Activated CD4-positive, alpha-beta T cell treated with anti-CD3 and anti-CD28 coated beads for 24 hours (primary cell): Measurements from ENCODE around the gene TUBB4B.
A peak's percentile ranks its signal among the peaks of the same experiment; 100 is the strongest.

Experiments
- DNase-seq, 2 donors: peaks; one replicate each; pipeline ENCODE4 v3.0.0-alpha.2; 2020; ENCODE audit warnings: low read depth in 2 of 2

TUBB4B gene

DNA sequence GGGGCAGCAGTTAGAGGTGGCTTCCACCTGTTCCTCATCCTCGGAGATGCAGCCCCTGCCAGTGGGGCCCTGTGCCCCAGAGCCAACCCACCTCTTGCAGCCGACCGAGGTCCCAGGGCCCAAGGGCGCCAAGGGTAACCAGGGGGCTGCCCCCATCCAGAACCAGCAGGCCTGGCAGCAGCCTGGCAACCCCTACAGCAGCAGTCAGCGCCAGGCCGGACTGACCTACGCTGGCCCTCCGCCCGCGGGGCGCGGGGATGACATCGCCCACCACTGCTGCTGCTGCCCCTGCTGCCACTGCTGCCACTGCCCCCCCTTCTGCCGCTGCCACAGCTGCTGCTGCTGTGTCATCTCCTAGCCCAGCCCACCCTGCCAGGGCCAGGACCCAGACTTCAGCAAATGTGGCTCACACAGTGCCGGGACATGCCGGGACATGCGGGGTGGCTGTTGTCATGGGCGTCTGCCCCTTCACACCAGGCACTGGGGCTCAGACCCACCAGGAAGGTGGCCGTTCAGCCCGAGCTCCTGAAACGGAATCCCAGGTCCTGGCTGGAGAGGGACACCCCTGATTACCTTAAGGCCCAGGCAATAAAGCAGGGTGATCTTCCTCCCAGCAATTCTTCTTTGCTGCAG lies 15.3 kb upstream of the TUBB4B start:
- DNase-seq, result no peak

DNA sequence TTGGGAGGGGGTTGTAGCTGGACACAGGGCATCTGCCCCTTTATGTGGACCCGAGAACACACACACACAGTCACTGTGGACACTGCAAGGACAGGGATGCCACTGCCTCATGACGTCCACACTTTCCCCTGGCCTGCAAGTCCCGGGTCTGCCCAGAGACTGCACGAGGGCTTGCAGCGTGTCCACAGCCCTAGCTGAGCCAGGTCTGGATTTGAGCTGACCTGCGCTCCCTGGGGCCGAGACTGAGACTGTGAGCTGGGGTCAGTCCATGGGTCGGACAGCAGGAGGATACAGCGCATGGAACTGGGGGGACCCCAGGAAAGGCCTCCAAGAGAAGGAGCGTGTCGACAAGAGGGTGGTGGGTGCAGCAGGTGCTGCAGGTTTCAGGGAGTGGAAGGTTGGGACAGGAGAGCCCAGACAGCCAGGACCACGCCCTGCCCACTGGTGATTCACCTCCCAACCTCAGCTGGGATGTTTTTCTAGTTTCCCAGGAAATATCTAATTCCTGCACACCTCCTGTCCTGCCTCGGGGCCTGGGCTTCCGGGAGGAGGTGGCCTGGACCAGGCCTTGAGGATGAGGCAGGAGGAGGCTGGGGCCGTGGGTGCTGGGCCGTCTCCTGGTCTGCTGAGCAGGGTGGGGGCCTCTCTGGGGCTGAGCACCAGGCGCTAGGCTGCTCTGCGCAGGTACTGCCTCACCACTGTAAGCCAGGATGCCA lies 14.6 kb upstream of the TUBB4B start:
- no peak for DNase-seq

DNA sequence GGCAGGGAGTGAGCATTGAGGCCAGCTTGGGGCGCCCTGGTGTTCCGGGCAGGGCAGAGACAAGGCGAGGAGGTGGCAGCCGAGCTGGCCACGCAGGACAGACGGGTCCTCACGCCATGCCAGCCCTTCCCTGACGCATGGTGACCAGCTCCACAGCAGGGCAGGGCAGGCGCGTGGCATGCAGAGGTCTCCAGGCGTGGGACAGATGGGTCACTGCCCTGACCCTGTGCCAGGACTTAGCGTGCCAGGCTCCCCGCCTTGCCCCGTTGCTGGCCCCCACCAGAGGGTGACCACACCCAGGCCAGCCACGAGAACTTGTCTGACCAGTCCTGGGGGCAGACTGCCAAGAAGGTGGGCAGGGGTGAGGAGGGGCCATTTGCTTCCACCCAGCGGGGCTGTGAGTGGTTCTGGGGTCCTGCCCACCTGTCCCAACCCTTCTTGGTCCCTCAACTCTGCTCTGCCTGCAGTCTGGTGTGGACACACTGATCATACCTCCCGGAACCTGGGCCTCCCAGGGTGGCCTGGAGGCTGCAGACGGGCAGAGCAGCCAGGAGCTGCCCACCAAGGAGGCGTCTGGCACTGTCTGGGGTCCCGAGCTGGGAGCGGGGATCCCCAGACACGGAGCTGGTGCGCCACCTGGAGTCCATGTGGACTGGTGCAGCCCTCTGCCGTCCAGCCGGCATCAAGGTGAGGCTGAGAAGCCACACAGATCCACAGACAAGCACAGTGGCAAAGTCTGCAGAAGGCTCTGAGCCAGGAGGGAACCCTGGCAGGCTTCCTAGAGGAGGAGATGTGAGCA lies 13.8 kb upstream of the TUBB4B start, which contains the start of gene RNF224:
Gene RNF224 (plus strand): TSS at position 449 of the 799 bp plus-strand sequence. CDS start 834 bp downstream, outside the sequence.
- DNase-seq, result peak; percentile 67 to 74

DNA sequence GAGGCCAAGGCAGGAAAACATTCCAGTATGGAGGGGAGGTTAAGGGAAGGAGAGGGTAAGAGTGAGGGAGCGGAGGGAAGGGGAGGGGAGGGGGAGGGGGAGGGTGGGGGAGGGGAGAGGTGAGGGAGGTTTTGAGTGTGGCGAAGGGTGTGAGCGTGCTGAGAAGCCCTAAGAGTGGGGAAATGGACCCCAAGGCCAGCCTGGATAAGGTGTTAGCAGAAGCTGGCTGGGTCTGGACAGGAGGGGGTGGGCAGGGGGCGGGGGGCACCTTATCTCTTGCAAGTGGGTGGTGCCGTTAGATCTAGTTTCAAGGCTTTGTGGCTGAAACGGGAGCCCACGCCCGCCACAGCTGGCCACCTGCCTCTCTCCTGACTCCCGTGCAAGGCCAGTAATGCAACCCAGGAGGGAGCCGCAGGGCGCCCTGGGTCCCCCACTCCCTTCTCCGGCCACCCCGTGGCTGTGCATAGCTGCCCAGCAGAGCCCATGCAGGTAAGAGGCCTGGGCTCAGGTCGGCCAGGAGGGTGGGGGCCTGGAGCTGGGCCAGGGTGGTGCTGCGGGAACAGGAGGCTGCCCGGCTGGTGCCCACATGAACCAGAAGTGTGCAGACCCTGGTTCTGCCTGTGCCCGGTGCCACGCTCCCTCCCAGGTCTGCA lies 13.1 kb upstream of the TUBB4B start:
- DNase-seq, result no peak

DNA sequence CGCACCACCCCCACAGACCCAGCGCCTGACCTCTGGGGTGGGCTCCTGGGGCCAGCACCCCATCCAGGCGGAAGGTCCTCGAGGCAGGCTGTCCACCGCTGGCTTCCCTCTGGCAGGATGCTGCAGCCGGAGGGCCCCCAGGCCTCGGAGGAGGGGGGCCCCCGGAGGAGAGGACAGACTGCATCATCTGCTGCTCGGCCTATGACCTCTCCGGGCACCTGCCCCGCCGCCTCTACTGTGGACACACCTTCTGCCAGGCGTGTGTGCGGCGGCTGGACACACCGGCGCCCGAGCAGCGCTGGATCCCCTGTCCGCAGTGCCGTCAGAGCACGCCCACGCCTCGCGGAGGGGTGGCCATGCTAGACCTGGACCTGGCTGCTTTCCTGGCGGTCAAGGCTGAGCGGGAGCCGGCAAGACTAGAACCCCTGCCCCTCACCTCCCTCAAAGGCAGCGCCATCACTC lies 12.6 kb upstream of the TUBB4B start:
- no peak for DNase-seq

DNA sequence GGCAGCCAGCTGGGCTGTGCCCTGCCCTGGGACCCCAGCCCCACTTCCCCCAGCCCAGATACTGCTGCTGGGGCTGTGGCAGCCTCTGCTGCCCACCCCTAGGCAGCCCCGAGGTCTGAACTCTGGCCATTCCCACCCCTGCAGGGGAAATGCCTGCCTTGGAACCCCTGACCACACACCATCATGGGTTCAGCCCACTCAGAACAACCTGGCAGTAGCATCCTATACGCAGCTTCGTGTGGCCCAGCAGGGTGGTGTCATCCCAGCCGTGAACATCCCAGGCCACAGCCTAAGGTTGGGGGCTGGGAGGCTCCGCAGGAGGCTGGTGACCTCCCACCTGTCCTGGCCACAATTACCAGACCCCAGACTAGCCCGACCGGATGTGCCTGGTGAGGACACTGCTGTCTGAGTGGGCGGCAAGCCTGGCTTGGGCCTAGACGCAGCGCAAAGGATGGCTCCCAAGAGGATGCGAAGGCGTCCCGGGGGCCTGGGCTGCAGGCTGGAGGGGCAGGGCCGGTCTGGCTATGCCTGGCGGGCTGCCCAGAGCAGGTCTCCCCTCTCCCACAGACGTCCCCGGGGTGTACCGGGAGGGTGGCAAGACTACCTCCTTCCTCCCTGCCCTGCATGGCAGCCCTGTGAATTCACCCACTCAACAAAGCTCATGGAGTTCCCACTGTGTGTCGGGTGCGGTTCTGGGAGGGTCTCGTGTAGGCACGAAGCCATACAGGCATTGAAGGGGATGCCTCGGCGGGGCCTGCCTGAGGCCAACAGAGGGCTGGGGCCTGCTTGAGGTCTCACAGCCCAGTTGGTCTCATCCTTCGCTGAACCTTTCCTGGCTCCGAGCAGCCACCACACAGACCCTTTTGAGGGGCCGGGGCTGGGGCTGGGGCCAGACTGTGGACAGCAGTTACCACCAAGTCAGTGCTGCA lies 11.9 kb upstream of the TUBB4B start:
- DNase-seq, result no peak

DNA sequence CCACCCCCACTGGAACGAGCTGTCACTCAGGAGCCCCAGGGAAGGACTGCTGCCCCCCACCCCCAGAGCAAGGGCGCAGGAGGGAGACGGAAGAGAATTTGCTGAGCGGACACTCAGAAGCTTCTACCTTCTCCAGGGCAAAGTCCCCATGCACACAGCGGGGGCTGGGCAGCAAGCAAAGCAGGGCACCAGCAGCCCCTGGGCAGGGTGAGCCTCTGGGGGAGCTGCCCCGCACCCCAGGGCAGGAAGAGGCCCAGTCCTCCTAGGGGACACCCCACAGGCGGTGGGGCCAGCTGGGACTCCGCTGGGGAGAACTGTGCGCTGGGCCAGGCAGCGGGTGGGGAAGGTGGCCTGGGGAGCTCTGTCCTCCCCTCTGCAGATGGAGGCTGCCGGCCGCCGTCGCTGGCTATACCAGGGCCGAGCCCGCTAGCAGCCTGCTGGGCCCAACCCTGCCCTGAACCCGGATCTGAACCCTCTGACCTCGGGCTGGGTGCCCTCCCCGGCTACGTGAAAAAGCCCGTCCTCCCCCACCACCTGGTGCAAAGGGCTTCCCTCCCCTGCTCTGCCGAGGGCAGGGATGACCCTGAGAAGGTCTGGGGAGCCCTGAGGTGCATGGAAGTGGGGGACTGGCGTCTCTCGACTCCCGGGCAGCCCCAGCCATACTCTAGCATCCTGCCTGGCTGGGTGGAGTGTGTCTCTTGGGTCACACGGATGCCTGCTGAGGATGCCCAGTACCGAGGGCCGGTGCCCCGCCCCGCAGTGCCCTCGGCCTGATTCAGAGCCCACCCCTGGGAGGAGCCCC lies 11.0 kb upstream of the TUBB4B start:
- no peak for DNase-seq

DNA sequence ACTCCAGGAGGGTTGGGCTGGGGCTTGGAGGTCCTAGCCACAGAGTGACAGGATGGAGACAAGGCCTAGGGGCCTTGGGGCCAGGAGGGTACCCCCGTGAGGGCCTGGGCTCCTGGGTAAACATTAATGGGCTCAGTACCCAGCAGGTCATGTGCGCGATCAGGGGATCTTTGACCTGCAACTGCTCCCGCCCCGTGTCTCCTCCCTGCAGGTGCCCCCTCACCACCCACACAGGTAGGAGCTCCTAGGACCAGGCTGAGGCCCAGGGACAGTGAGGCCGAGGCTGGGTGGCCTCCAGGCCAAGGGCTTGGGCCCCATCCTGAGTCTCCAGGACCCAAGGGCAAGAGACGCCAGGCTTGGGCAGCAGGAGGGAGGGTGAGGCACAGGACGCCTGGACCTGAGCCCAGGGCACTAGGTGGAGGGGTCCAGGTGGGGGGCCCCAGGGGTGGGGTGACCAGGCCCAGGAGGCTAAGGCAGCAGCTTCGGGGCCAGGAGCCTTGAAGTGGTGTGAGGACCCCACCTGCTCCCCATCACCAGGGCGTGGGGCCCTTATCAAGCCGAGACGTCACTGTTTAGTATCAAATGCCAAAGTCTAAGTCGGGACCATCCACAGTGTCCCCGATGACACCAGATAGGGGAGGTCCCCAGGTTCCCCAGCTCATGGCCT lies 10.2 kb upstream of the TUBB4B start, which contains the start of gene SLC34A3:
Gene SLC34A3 (plus strand): TSS at position 197 of the 667 bp plus-strand sequence. CDS start 802 bp downstream, outside the sequence.
- DNase-seq, result no peak

DNA sequence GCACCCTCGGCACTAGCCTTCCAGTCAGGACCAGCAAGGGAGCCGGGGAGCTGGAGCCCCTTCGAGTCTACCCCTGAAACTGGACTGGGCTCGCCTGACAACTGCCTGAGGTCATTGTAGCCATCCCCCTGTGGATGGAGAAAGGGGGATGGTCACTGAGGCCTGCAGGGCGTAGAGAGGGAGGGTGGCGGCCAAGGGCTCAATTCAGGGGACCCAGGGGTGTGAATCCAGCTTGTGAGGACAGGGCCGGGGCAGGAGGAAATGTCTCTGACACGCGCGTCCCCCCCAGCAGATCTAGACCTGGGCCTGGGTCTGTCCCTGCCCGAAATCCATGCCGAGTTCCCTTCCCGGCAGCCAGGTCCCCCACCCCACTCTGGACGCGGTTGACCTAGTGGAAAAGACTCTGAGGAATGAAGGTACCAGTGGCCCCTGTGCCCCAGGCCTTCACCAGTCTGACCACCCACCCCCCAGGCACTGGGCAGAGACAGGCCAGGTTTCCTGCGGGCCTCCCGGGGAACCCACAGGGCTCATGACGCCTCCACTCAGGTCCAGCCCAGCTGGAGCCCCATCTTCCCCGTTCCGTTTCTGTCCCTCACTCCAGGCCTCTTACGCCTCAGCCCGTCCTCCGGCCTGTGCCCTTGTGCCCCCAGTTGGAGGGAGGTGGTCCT lies 9.6 kb upstream of the TUBB4B start:
- no peak for DNase-seq

DNA sequence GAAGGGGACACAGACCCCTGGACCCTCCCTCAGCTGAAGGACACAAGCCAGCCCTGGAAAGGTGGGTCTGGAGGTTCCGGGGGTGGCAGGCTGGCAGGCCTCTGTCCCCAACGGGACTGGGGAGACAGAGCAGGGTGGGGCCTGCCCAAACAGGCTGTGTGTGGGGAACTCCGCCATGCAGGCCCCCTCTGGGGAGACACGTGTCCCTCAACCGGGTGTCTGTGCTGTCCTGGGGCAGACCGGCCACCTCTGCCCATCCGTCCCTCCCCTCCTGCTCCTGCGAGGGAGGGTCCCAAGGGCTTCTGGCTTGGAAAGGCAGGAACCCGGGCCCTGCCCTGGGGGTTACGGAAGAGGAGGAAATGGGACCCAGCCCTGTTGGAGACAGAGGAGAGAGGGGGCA lies 9.0 kb upstream of the TUBB4B start:
- DNase-seq, result no peak

DNA sequence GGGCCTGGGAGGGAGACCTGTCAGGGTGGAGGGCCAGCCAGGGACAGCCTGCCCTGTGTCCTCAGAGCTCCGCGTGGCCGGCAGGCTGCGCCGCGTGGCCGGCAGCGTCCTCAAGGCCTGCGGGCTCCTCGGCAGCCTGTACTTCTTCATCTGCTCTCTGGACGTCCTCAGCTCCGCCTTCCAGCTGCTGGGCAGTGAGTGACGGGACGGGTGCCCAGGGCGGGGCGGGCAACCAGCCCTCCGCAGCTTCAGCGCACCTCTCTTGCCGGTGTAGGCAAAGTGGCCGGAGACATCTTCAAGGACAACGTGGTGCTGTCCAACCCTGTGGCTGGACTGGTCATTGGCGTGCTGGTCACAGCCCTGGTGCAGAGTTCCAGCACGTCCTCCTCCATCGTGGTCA lies 8.6 kb upstream of the TUBB4B start:
- no peak for DNase-seq

DNA sequence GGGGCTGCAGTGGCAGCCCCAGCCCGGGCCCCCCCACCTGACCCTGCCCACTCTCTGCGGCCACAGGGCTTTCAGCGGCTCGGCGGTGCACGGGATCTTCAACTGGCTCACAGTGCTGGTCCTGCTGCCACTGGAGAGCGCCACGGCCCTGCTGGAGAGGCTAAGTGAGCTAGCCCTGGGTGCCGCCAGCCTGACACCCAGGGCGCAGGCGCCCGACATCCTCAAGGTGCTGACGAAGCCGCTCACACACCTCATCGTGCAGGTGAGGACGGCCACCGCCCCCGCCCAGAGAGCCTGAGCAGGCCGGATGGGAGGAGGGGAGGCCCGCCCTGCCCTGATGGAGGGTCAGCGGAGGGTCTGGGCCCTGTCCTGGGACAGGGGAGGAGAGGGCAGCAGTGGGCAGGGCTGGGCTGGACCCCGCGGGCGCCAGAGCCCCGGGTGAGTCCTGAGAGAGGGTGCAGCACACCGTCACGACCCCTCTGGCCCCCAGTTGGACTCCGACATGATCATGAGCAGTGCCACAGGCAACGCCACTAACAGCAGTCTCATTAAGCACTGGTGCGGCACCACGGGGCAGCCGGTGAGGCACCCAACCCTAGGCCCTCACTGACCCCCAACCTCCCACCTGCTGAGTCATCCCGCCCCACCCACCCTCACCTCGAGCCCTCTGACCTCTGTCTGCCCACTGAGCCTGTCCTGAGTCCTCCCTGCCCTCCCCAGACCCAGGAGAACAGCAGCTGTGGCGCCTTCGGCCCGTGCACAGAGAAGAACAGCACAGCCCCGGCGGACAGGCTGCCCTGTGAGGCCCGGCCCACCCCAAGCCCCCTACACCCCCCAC lies 7.7 kb upstream of the TUBB4B start:
- no peak for DNase-seq

DNA sequence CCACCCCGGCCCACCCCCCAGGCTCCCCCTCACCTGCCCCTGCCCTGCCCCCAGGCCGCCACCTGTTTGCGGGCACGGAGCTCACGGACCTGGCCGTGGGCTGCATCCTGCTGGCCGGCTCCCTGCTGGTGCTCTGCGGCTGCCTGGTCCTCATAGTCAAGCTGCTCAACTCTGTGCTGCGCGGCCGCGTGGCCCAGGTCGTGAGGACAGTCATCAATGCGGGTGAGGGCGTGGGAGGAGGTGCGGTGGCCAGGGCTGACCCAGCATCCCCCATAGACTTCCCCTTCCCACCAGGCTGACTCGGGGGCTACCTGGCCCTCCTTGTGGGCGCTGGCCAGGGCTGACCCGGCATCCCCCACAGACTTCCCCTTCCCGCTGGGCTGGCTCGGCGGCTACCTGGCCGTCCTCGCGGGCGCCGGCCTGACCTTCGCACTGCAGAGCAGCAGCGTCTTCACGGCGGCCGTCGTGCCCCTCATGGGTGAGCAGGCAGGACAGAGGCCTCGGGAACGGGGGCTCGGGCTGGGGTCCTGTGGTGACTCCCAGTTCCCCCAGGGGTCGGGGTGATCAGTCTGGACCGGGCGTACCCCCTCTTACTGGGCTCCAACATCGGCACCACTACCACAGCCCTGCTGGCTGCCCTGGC lies 6.9 kb upstream of the TUBB4B start:
- DNase-seq, result no peak

DNA sequence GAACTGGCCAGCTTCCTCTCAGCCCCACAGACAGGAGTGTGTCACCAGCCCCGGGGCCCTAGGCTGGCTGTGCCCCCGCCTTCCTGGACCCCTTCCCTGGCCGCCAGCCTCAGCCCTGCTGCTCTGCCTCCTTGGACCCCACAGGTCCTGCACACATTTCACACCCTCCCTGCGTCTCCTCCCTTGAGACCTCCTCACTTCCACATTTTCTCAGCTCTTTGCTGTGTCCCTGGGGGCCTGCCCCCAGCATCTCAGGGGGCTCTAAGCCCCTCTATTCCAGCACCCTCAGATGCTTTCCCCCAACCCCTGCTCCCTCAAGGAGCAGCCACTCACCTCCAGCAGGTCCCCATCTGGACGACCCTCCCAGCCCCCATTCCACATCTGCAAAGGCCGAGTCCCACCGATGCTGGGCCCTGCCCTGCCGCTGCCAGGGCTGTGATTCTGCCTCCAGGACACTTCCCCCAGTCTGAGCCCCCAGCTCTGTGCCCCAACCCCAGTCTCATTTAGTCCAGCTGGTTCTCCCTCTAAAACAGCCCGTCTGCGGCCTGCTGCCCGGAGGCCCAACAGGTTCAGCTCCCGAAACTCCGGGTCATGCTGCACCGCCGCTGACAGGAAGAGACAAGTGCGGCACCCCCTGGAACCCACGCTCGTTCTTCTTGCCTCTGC lies 6.2 kb upstream of the TUBB4B start:
- no peak for DNase-seq

DNA sequence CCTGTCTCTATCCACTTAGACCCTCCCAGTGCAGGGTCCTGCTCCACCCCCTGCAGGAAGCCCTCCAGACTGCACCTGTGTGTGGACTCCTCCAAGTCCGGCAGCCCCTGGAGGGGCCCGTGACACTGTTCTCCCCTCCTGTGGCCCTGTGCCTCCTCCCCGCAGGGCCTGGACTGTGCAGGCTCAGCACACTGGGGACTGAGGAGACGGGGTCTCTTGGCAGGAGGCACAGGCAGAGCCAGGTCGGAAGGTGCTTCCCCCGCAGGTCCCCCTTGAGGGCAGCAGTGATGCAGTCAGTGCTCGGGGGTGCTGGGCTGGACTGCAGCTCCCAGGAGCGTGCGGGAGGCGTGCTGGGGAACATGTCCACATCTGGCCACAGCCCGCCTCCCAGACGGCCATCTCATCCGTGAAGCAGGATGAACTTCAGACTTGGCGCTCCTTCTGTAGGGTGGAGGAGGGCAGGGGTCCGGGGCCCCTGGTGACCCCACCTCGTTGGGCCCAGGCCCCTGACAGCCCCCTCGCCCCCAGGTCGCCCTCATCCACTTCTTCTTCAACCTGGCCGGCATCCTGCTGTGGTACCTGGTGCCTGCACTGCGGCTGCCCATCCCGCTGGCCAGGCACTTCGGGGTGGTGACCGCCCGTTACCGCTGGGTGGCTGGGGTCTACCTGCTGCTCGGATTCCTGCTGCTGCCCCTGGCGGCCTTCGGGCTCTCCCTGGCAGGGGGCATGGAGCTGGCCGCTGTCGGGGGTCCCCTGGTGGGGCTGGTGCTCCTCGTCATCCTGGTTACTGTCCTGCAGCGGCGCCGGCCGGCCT lies 5.5 kb upstream of the TUBB4B start:
- no peak for DNase-seq
